Inflammatory macrophage (primary cell): Measurements from ENCODE around the gene FOXA3.
"Not testable (repeated sequence)": the region's sequence is repeated elsewhere in the genome, so short reads cannot be mapped to it uniquely, and the experiment has no call there.

Experiments
- DNase-seq, 2 donors: peaks; one replicate each; pipeline ENCODE4 v3.0.0-alpha.2; 2020 to 2022

FOXA3 gene

DNA sequence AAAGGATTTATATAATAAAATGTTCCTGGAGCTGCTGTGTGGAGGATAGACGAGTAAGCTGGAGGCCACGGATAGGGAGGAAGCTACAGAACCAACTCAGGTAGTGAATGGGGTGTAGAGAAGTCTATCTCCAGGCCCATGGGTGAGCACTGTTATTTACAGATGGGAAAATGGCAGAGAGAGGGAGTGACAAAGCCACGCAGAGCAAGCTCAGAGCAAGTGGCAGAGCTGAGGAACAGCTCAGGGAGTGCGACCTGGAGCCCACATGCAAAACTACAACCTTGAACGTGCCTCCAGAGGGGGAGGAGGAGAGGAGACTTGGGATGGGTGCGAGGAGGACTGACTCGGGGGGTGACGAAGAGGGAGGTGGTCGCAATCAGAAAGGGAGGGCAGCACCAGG, 35.6 kb upstream of the FOXA3 start:
- no peak for DNase-seq

DNA sequence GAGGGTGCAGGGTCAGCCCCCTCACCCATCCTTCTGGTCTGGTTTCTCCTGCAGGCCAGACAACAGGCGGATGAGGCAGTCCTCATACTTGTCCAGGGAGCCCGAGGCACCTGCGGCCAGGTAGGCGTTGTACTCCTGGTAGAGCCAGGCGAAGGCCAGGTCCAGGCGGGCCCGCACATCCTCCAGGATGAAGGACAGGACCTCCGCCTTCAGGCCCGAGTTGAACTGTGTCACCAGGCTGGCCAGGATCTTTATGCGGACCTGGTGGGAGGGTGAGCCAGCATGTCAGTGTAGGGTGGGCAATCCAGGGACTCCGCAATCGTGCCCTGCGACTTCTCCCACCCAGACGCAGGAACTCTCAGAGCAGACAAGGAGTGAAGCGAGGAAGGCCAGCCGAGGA, 35.2 kb upstream of the FOXA3 start:
- DNase-seq: no peak

DNA sequence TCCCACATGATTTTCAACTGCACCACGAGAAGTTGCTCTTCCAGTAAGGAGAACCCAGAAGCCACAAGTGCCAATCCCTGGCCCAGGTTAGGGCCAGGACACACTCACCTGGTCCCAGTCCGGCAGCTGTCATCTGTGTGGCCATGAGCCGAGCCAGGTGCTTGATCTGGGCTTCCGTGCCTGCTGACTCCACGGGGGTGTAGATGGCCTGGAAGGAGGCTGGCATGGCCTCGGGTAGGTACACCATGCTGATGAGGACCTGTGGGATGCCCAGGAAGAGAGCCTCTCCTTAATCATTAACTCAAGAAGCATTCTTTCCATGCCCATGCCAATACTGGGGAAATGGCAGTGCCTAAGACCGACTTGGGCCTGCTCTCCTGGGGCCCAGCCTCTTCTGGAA, 29.2 kb upstream of the FOXA3 start:
- no peak for DNase-seq

DNA sequence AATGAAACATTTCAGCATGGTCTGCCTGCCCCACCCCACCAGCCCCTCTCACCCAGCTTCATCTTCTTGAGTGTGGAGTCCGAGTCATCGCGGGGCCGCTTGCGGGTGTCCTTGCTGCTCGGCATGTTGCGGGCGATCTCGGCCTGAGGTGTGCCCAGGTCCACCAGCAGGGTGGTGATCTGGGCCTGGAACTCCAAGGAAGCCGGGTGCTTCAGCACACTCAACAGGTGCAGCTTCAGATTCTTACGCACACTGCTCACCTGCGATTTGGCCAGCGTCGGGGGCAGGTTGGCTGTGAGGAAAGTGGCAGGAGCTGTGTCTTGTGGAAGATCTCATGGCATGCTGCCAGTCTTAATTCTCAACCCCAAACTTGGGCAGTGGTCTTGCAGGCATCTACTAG, 21.9 kb upstream of the FOXA3 start:
- no peak for DNase-seq

GRCh38 chr19:45847663-45848062, 16.5 kb upstream of the FOXA3 start:
- no peak for DNase-seq

DNA sequence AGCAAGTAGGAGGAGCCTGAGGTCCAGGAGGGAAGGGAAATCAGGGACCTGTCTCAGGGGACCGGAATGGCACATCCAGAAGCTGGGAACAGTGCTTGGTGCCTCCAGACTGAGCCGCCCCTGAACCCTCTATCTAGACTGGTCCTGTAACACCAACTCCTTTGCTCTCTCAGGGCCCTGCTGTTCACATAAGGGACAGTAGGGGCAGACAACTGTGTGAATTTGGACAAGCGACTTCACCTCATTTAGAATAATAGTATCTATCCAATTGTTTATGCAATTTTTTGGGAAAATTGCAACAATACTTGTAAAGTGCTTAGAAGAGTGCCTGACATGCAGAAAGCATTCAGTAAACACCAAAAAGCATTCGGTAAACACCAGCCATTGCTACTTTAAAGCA, 15.2 kb upstream of the FOXA3 start:
- peak in 1 of 2 donors; percentile 1 for DNase-seq

- no peak for DNase-seq
Observed at GRCh38 chr19:45852145-45852750, 11.9 kb upstream of the FOXA3 start.

- no peak for DNase-seq
Observed at GRCh38 chr19:45852983-45853382, 11.1 kb upstream of the FOXA3 start.

- DNase-seq: no peak
Observed at GRCh38 chr19:45854167-45854778, 9.9 kb upstream of the FOXA3 start.

DNA sequence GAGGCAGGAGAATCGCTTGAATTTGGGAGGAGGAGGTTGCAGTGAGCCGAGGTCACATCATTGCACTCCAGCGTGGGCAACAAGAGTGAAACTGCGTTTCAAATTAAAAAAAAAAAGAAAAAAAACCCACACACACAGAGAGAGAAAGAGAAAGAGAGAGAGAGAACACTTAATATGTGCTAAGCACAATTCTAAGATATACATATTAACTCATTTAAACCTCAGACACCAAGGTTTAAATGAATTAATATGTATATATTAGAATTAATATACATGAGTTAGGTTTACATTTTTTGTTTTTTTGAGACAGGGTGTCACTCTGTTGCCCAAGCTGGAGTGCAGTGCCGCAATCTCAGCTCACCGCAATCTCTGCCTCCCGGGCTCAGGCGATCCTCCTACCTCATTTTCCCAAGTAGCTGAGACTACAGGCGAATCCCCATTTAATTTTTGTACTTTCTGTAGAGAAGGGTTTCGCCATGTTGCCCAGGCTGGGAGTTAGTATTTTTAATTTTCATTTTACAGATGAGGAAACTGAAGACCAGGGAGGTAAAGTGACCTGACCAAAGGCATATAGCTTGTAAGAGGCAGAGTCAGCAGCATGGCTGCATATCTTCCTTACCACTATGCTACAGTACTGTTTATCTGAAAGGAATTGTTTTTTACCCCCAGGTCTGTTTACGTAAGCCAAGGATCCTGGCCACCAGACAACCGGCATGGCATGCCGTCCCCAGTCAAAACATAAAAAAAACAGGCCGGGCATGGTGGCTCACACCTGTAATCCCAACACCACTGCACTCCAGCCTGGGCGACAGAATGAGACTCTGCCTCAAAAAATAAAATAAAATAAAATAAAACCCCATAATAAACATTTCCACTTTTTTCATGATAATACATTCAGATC, 3.5 kb upstream of the FOXA3 start:
- no peak for DNase-seq

GRCh38 chr19:45862271-45862563, 1.9 kb upstream of the FOXA3 start:
- no peak for DNase-seq

DNA sequence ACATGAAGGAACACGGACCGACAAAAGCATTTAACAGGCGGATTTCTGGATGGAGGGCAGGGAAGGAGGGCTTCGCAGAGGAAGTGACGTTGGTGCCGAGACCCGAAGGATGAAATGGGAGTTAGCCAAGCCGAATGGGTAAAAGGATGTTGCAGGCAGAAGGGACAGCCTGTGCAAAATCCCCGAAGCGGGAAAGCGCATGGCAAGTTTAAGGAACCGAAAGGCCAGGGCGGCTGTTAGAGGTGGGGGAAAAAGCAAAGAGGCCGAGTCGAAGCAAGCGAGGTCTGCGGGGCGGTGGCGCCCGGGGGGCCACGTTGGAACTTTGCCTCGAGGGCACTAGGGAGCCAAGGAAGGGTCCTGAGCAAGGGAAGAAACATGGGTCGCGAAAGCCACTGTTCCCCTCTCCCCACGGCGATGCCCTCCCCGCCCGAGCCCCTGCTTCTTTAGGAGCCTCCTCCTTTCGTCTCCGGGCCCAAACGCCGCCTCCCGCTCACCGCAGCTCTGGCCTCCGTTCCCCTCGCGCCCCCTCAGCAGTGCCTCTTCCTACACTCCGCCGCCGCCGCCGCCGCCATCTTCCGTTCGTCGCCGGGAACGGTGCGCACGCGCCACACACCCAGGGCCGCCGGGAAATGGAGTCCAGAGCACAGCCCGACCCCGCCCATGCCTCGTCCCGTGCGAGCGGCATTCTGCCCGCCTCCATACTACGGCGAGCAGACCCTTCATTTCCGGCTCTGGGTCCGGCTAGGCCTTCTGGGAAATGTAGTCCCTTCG, 1.4 kb upstream of the FOXA3 start, which contains the start of gene SYMPK:
Gene SYMPK, minus strand, starts transcription at position 584 of the 771 bp plus-strand sequence. CDS start 8,652 bp downstream, outside the sequence.
- DNase-seq: peak; percentile 98 to 99

DNA sequence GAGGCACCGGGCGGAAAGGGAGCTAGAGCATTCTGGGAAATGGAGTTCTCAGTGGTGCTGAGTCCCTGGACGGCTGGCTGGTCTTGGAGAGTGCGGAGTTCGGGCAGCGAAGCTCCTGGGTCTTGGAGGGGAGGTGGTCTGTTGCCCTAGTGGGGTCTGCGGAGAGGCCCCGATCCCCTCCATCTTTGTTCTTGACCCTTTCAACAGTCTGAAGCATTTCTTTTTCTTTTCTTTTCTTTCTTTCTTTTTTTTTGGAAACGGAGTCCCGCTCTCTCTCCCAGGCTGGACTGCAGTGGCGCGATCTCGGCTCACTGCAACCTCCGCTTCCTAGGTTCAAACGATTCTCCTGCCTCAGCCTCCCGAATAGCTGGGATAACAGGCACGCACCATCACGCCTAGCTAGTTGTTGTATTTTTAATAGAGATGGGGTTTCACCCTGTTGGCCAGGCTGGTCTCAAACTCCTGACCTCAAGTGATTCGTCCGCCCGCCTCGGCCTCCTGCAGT, 739 bp upstream of the FOXA3 start:
- DNase-seq: no peak

DNA sequence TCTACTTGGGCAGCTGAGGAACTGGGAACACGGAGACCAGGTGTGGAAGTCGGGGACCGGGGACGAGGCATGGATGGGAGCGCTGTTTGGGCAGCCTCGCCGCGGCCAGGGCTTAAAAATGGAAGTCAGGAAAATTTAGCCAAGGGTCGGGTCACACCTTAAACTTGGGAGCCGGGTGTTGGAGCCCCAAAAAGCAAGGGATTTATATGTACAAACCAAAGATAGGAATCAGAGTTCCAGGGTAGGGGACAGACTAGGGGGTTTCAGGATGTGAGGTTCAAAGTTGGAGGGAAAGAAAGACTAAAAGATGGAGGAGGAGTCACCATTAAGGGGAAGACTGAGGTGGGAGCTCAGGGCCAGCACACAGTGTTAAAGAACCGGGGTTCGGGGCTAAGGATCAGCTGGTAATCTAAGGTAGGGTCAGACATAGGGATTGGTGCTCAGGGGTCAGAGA, 530 bp downstream of the FOXA3 start:
- DNase-seq: no peak

- DNase-seq: no peak
Observed at GRCh38 chr19:45865269-45865948, 1.3 kb downstream of the FOXA3 start.

GRCh38 chr19:45866400-45867176, 2.5 kb downstream of the FOXA3 start:
- no peak for DNase-seq

DNA sequence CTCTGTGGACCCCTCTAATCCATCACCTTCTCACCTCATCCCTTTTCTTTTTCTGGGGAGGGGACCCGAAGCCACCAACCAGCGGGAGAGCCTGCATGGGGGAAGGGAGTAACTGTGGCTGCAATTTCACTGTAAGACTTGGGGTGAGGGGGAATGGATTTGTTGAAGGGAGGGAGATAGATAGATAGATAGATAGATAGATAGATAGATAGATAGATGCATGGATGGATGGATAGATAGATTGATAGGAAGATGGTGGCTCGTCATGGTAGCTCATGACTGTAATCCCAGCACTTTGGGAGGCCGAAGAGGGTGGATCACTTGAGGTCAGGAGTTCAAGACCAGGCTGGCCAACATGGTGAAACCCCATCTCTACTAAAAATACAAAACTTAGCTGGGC, 3.1 kb downstream of the FOXA3 start:
- DNase-seq: not testable (repeated sequence)

DNA sequence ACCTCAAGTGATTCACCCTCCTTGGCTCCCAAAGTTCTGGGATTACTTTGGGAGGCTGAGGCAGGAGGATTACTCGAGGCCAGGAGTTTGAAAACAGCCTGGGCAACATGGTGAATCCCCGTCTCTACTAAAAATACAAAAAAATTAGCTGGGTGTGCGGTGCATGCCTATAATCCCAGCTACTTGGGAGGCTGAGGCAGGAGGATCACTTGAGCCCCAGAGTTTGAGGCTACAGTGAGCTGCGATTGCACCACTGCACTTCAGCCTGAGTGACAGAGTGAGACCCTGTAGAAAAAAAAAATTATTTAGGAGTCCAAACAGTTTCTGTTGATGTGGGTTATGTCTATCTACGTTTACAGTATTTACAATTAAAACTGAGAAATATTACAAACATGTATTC, 6.7 kb downstream of the FOXA3 start:
- DNase-seq: no peak

DNA sequence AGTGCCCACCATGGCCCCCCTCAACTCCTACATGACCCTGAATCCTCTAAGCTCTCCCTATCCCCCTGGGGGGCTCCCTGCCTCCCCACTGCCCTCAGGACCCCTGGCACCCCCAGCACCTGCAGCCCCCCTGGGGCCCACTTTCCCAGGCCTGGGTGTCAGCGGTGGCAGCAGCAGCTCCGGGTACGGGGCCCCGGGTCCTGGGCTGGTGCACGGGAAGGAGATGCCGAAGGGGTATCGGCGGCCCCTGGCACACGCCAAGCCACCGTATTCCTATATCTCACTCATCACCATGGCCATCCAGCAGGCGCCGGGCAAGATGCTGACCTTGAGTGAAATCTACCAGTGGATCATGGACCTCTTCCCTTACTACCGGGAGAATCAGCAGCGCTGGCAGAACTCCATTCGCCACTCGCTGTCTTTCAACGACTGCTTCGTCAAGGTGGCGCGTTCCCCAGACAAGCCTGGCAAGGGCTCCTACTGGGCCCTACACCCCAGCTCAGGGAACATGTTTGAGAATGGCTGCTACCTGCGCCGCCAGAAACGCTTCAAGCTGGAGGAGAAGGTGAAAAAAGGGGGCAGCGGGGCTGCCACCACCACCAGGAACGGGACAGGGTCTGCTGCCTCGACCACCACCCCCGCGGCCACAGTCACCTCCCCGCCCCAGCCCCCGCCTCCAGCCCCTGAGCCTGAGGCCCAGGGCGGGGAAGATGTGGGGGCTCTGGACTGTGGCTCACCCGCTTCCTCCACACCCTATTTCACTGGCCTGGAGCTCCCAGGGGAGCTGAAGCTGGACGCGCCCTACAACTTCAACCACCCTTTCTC, 8.2 kb downstream of the FOXA3 start:
- DNase-seq: no peak

GRCh38 chr19:45873219-45873772, 9.2 kb downstream of the FOXA3 start:
- DNase-seq: no peak
